WTC11 (cell line): Measurements from ENCODE around the gene ACOXL. TPM values are rescaled to one million over a fixed set of nuclear protein-coding genes. Genes with fewer than 3 reads are reported as not detected.

Experiments
- ATAC-seq: fragments of 200-7000 bp; cut with Tn5 transposase; 2 replicates; pipeline ENCODE4 v1.10.0; 2021; ENCODE audit warnings: mild to moderate bottlenecking, moderate library complexity
- CTCF ChIA-PET: fragments of 300-600 bp; sonication (Branson Sonifier 250); formaldehyde crosslinking; loops from one replicate; lab custom pipeline; 2021; ENCODE audit warnings: antibody characterized with exemption; lab: Charles Lee
- POLR2A ChIA-PET: fragments of 350-600 bp; sonication (Branson Sonifier 250); formaldehyde crosslinking; loops from one replicate; lab custom pipeline; 2021; ENCODE audit warnings: antibody characterized with exemption; lab: Charles Lee
- DNase-seq: peaks from one replicate; pipeline ENCODE4 v3.0.0; 2021; ENCODE audit warnings: low spot score
- H3K27ac Mint-ChIP-seq: 2 replicates; pipeline ENCODE4 v1.8.0; 2021; ENCODE audit warnings: mixed read lengths
- H3K27me3 Mint-ChIP-seq: 2 replicates; pipeline ENCODE4 v1.8.0; 2021; ENCODE audit warnings: low read depth, mild to moderate bottlenecking, moderate library complexity, mixed read lengths
- H3K36me3 Mint-ChIP-seq: 2 replicates; pipeline ENCODE4 v1.8.0; 2021; ENCODE audit warnings: mixed read lengths
- H3K4me1 Mint-ChIP-seq: 2 replicates; pipeline ENCODE4 v1.8.0; 2022; ENCODE audit warnings: mixed read lengths
- H3K4me3 Mint-ChIP-seq: 2 replicates; pipeline ENCODE4 v1.8.0; 2021; ENCODE audit warnings: mild to moderate bottlenecking, moderate library complexity, mixed read lengths
- H3K9me3 Mint-ChIP-seq: 2 replicates; pipeline ENCODE4 v1.8.0; 2021; ENCODE audit warnings: mixed read lengths
- AR ChIP-seq: fragments of 250-450 bp; sonication (Bioruptor Pico); IDR thresholded peaks from 2 replicates; pipeline ENCODE4 v1.9.0; 2021; ENCODE audit warnings: mild to moderate bottlenecking
- ATF1 ChIP-seq: sonication (generic); formaldehyde crosslinking; IDR thresholded peaks from 2 replicates; pipeline ENCODE4 v1.8.1; 2023; ENCODE audit warnings: mild to moderate bottlenecking, moderate library complexity, missing genetic modification reagents
- CBFB ChIP-seq: sonication (generic); formaldehyde crosslinking; IDR thresholded peaks from 2 replicates; pipeline ENCODE4 v1.8.1; 2022; ENCODE audit warnings: mild to moderate bottlenecking, low read depth, missing genetic modification reagents
- CREB1 ChIP-seq: sonication (generic); formaldehyde crosslinking; IDR thresholded peaks from 2 replicates; pipeline ENCODE4 v1.8.0; 2023; ENCODE audit warnings: mild to moderate bottlenecking, missing genetic modification reagents
- CTCF ChIP-seq: fragments of 200-600 bp; IDR thresholded peaks from 2 replicates; pipeline ENCODE4 v1.8.0; 2022; ENCODE audit warnings: antibody characterized with exemption
- E2F4 ChIP-seq: sonication (generic); formaldehyde crosslinking; IDR thresholded peaks from 2 replicates; pipeline ENCODE4 v1.8.1; 2022; ENCODE audit warnings: low read depth, mild to moderate bottlenecking, moderate library complexity, missing genetic modification reagents, borderline replicate concordance
- ELF4 ChIP-seq: sonication (generic); formaldehyde crosslinking; IDR thresholded peaks from 2 replicates; pipeline ENCODE4 v1.8.1; 2022; ENCODE audit warnings: low read depth, mild to moderate bottlenecking, moderate library complexity, missing genetic modification reagents
- ERG ChIP-seq: fragments of 250-450 bp; sonication (Bioruptor Pico); IDR thresholded peaks from 2 replicates; pipeline ENCODE4 v1.8.0; 2021; ENCODE audit warnings: mild to moderate bottlenecking
- FOXK1 ChIP-seq: sonication (generic); formaldehyde crosslinking; IDR thresholded peaks from 2 replicates; pipeline ENCODE4 v1.8.0; 2022; ENCODE audit warnings: mild to moderate bottlenecking, moderate library complexity, missing genetic modification reagents
- IRF2 ChIP-seq: sonication (generic); formaldehyde crosslinking; IDR thresholded peaks from 2 replicates; pipeline ENCODE4 v1.8.0; 2022; ENCODE audit warnings: low read depth, missing genetic modification reagents, borderline replicate concordance
- JAZF1 ChIP-seq: fragments of 250-450 bp; sonication (Bioruptor Pico); IDR thresholded peaks from 2 replicates; pipeline ENCODE4 v1.9.0; 2021; ENCODE audit warnings: moderate library complexity, mild to moderate bottlenecking, inconsistent platforms
- KAT7 ChIP-seq: sonication (generic); formaldehyde crosslinking; IDR thresholded peaks from 2 replicates; pipeline ENCODE4 v1.8.1; 2023; ENCODE audit warnings: missing genetic modification reagents, mild to moderate bottlenecking, borderline replicate concordance
- MXD4 ChIP-seq: fragments of 250-450 bp; sonication (Bioruptor Pico); IDR thresholded peaks from 2 replicates; pipeline ENCODE4 v1.8.0; 2021; ENCODE audit warnings: mild to moderate bottlenecking, moderate library complexity, borderline replicate concordance
- NFATC4 ChIP-seq: fragments of 250-450 bp; sonication (Bioruptor Pico); IDR thresholded peaks from 2 replicates; pipeline ENCODE4 v1.9.0; 2021; ENCODE audit warnings: mild to moderate bottlenecking
- NFYB ChIP-seq: sonication (generic); formaldehyde crosslinking; conservative IDR thresholded peaks from 2 replicates; pipeline ENCODE4 v1.8.0; 2022; ENCODE audit warnings: low read depth, missing genetic modification reagents
- OVOL2 ChIP-seq: fragments of 250-450 bp; sonication (Bioruptor Pico); IDR thresholded peaks from 2 replicates; pipeline ENCODE4 v1.9.0; 2021; ENCODE audit warnings: mild to moderate bottlenecking, borderline replicate concordance
- PREB ChIP-seq: sonication (generic); formaldehyde crosslinking; IDR thresholded peaks from 2 replicates; pipeline ENCODE4 v1.8.1; 2022; ENCODE audit warnings: mild to moderate bottlenecking, missing genetic modification reagents, moderate library complexity, borderline replicate concordance
- PRRX2 ChIP-seq: fragments of 250-450 bp; sonication (Bioruptor Pico); IDR thresholded peaks from 2 replicates; pipeline ENCODE4 v1.8.0; 2021; ENCODE audit warnings: mild to moderate bottlenecking
- SMAD3 ChIP-seq: sonication (generic); formaldehyde crosslinking; IDR thresholded peaks from 2 replicates; pipeline ENCODE4 v1.8.0; 2022; ENCODE audit warnings: missing genetic modification reagents, mild to moderate bottlenecking, borderline replicate concordance
- SP1 ChIP-seq: sonication (generic); formaldehyde crosslinking; conservative IDR thresholded peaks from 2 replicates; pipeline ENCODE4 v1.8.1; 2022; ENCODE audit warnings: missing genetic modification reagents
- ZNF121 ChIP-seq: sonication (generic); formaldehyde crosslinking; IDR thresholded peaks from 2 replicates; pipeline ENCODE4 v1.8.0; 2023; ENCODE audit warnings: missing genetic modification reagents
- ZNF219 ChIP-seq: sonication (generic); formaldehyde crosslinking; IDR thresholded peaks from 2 replicates; pipeline ENCODE4 v1.8.0; 2023; ENCODE audit warnings: missing genetic modification reagents, mild to moderate bottlenecking, borderline replicate concordance
- ZNF396 ChIP-seq: fragments of 250-450 bp; sonication (Bioruptor Pico); IDR thresholded peaks from 2 replicates; pipeline ENCODE4 v1.8.0; 2021; ENCODE audit warnings: mild to moderate bottlenecking, moderate library complexity, borderline replicate concordance
- ZNF512 ChIP-seq: sonication (generic); formaldehyde crosslinking; IDR thresholded peaks from 2 replicates; pipeline ENCODE4 v1.8.1; 2022; ENCODE audit warnings: missing genetic modification reagents, borderline replicate concordance
- total RNA-seq: library from RNA; stranded (reverse); gene quantifications from 3 replicates; pipeline ENCODE4 v1.2.3, GENCODE V29; 2021

Gene ACOXL
- total RNA-seq, 1 experiment from 2014 or later: 14.9 TPM

GRCh38 chr2:110818767-110819481 is 86.6 kb downstream of the ACOXL start:
- peak; percentile 59 for ATAC-seq
- Mint-ChIP-seq H3K4me1 (no peaks in the 10 kb centered on the region), H3K36me3 (peaks cover 25% of the 10 kb centered on the region), H3K27ac (no peak overlapping the region), H3K27me3 (no peaks in the 10 kb centered on the region), H3K9me3 (peaks cover 16% of the 10 kb centered on the region), H3K4me3 (no peak overlapping the region)
- no peak for DNase-seq
- ChIA-PET CTCF (interaction anchor here (0.5 to 0.9 kb wide), 2 partner anchors 17 to 255 kb away, joined by 3 to 4 read pairs; no protein-coding TSS in a partner anchor), POLR2A (no interaction called here)
- TF ChIP-seq PREB (CRISPR knock-in tag) (no peak), ZNF121 (CRISPR knock-in tag) (no peak), CBFB (no peak), SP1 (CRISPR knock-in tag) (no peak)

- H3K27ac Mint-ChIP-seq: no peak overlapping the region
Measured at GRCh38 chr2:110819711-110820110, 87.3 kb downstream of the ACOXL start.

GRCh38 chr2:110820128-110820527 is 87.8 kb downstream of the ACOXL start:
- H3K36me3 Mint-ChIP-seq: peaks cover 37% of the 10 kb centered on the region
- no peak overlapping the region for H3K27ac Mint-ChIP-seq
- H3K9me3 Mint-ChIP-seq: peaks cover 28% of the 10 kb centered on the region
- H3K4me1 Mint-ChIP-seq: no peaks in the 10 kb centered on the region
- POLR2A ChIA-PET: no interaction called here
- TF ChIP-seq ZNF396 (CRISPR knock-in tag) (no peak), ELF4 (CRISPR knock-in tag) (no peak), AR (CRISPR knock-in tag) (no peak), CTCF (no peak), OVOL2 (no peak), NFYB (CRISPR knock-in tag) (no peak), NFATC4 (no peak), IRF2 (CRISPR knock-in tag) (no peak), SMAD3 (CRISPR knock-in tag) (no peak), MXD4 (no peak), ZNF512 (no peak), CREB1 (CRISPR knock-in tag) (no peak), E2F4 (CRISPR knock-in tag) (no peak), JAZF1 (CRISPR knock-in tag) (no peak), ATF1 (CRISPR knock-in tag) (no peak), KAT7 (CRISPR knock-in tag) (no peak), FOXK1 (no peak), ERG (no peak)
- no peaks in the 10 kb centered on the region for H3K27me3 Mint-ChIP-seq
- ATAC-seq (no peak), DNase-seq (no peak)
- no peak overlapping the region for H3K4me3 Mint-ChIP-seq
- CTCF ChIA-PET: no interaction called here

More at GRCh38 chr2:110819711-110820110, 87.3 kb downstream of the ACOXL start:
- Mint-ChIP-seq H3K9me3 (peaks cover 24% of the 10 kb centered on the region), H3K4me3 (no peak overlapping the region), H3K4me1 (no peaks in the 10 kb centered on the region)
- DNase-seq: no peak
- no peak for TF ChIP-seq PRRX2
- no peak for TF ChIP-seq ZNF219 (CRISPR knock-in tag)
- TF ChIP-seq, all 79 proteins: peak for 0
- CTCF ChIA-PET: interaction anchor here (0.5 kb wide), 1 partner anchor 254 kb away, joined by 4 read pairs; no protein-coding TSS in a partner anchor
- ATAC-seq: no peak
- Mint-ChIP-seq H3K36me3 (peaks cover 33% of the 10 kb centered on the region), H3K27me3 (no peaks in the 10 kb centered on the region)
- POLR2A ChIA-PET: no interaction called here
